ENCODE results near the gene ZNF273. TPM values are rescaled to one million over a fixed set of nuclear protein-coding genes. Genes with fewer than 3 reads are reported as not detected.
"Not testable (repeated sequence)": the region's sequence is repeated elsewhere in the genome, so short reads cannot be mapped to it uniquely, and the experiment has no call there.

ZNF273 gene
- total RNA-seq, 2 experiments from 2014 or later: 22.8 to 23.7 TPM

DNA sequence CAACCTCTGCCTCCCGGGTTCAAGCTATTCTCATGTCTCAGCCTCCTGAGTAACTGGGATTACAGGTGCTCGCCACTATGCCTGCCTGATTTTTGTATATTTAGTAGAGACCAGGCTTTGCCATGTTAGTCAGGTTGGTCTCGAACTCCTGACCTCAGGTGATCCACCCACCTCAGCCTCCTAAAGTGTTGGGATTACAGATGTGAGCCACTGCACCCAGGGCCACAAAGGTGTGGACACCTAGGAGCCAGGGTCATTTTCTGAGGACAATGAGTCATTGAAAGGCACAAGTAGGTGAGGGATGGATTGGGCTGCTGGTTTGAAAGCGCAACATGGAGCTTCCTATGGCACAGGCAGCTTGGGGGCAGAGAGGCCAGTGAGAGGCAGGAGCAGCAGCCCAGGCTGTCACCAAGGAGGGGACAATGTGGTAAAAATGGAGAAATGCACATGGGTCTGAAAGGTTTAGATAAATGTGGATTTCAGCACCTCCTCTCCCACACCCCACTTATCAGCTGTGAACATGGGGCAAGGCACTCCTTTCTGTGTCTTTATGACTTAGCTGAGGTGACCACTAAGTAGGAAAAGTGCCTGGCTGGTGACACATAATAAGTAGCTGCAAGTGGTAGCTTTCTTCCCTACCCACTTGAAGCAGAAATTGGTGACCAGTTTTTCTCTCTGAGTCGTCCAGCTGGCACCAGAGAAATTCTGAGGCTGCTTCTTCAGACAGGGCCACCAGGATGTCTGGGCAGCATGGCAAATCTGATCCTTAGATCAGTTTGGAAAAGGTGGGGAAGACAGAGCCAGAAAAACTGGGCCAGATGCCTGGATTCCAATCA, 41.8 kb downstream of the ZNF273 start:
- H4K20me1 ChIP-seq (ENCODE audit: insufficient read depth, low read length); BruUV-seq (replicated peaks); intact Hi-C loops (cut with micrococcal nuclease; ENCODE audit: unreplicated experiment); H3K4me2 ChIP-seq (ENCODE audit: low read length); H3K9me2 ChIP-seq (ENCODE audit: insufficient read depth, low read length); H2AFZ ChIP-seq (ENCODE audit: low read length); H3K4me3 ChIP-seq (ENCODE audit: low read depth, low read length, poor library complexity, severe bottlenecking); H3K9me3 ChIP-seq (ENCODE audit: low read length); DNase-seq (ENCODE audit: low spot score); H3K4me1 ChIP-seq (ENCODE audit: insufficient read depth, low read length, poor library complexity, severe bottlenecking); POLR2A ChIA-PET; H3K36me3 ChIP-seq (ENCODE audit: insufficient read depth, low read length); H3K79me2 ChIP-seq (ENCODE audit: insufficient read depth, low read depth, low read length); CTCF ChIA-PET (ENCODE audit: unreplicated experiment); H3K27ac ChIP-seq (ENCODE audit: low read depth, low read length, poor library complexity, severe bottlenecking): not testable (repeated sequence)

DNA sequence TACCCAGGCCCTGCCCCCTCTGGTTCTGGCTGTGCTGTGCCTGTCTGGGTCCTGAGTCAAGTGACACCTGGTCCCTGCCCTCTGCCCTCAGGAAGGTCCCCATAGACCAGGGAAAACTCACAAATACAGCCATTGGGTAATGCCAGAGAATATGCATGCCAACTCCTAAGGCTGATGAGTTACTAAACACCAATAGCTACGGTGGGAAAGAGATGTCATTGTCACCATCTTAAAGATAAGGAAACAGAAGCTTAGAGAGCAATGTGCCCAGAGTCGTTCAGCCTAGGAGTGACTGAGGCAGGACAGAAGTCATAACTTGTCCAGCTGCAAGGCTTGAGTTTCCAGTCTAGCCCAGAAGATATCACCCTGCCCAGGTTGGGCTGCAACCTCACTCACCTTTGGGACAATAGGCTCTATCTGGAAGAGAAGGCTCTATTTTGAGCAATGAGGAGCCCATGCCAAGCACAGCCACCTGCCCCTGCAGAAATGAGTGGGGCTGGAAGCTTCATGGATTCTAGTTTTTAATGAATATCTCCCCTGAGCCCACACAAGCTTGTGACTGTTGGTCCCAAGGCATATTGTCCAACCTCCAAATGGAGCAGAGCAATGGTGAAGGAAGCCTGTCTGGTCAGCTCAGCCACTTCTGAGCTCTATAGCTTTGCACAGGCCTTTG, 42.6 kb downstream of the ZNF273 start:
- Histone ChIP-seq H3K4me1 (ENCODE audit: insufficient read depth, low read length, poor library complexity, severe bottlenecking) (no peaks in the 10 kb centered on the region), H3K79me2 (ENCODE audit: insufficient read depth, low read depth, low read length) (no peaks in the 10 kb centered on the region), H3K27ac (ENCODE audit: low read depth, low read length, poor library complexity, severe bottlenecking) (no peak overlapping the region), H3K9me3 (ENCODE audit: low read length) (no peaks in the 10 kb centered on the region), H3K36me3 (ENCODE audit: insufficient read depth, low read length) (no peaks in the 10 kb centered on the region), H2AFZ (ENCODE audit: low read length) (no peak overlapping the region), H3K4me3 (ENCODE audit: low read depth, low read length, poor library complexity, severe bottlenecking) (no peak overlapping the region), H4K20me1 (ENCODE audit: insufficient read depth, low read length) (no peaks in the 10 kb centered on the region), H3K9me2 (ENCODE audit: insufficient read depth, low read length) (no peaks in the 10 kb centered on the region), H3K4me2 (ENCODE audit: low read length) (no peak overlapping the region)
- intact Hi-C loops (cut with micrococcal nuclease; ENCODE audit: unreplicated experiment): no loop called here
- CTCF ChIA-PET (ENCODE audit: unreplicated experiment): interaction anchor here (0.7 kb wide), 1 partner anchor 304 kb away, joined by 3 read pairs; no protein-coding TSS in a partner anchor
- no peak for TF ChIP-seq EZH2phosphoT487 (IDR thresholded peaks at IDR 0.05; ENCODE audit: borderline replicate concordance, low read depth, low read length)
- TF ChIP-seq, protein P1, sequence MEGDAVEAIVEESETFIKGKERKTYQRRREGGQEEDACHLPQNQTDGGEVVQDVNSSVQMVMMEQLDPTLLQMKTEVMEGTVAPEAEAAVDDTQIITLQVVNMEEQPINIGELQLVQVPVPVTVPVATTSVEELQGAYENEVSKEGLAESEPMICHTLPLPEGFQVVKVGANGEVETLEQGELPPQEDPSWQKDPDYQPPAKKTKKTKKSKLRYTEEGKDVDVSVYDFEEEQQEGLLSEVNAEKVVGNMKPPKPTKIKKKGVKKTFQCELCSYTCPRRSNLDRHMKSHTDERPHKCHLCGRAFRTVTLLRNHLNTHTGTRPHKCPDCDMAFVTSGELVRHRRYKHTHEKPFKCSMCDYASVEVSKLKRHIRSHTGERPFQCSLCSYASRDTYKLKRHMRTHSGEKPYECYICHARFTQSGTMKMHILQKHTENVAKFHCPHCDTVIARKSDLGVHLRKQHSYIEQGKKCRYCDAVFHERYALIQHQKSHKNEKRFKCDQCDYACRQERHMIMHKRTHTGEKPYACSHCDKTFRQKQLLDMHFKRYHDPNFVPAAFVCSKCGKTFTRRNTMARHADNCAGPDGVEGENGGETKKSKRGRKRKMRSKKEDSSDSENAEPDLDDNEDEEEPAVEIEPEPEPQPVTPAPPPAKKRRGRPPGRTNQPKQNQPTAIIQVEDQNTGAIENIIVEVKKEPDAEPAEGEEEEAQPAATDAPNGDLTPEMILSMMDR (conservative IDR thresholded peaks at IDR 0.05; ENCODE audit: low read length): no peak
- POLR2A ChIA-PET: interaction anchor here (0.5 kb wide), 1 partner anchor 58 kb away, joined by 3 read pairs; no protein-coding TSS in a partner anchor
- no peak for DNase-seq (ENCODE audit: low spot score)
- BruUV-seq (replicated peaks): no TSS peak

DNA sequence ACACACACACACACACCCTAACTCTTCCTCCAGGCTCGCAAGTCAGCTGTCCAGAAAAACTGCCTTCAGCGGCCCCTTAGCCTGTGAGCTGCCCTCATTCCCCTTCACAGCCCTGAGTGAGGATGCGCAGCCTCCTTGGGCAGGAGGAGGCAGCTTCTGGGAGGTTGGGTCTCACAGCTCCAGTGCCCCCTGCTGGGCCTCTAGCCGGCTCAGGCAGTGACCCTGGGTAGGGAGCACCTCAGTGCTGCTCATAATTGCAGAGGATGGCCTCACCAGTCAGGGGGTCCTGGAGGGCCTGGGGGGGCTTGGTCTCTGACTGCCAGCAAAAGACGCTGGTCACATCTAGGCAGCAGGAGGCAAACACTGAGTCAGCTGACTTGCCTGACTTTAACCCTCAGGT, 43.7 kb downstream of the ZNF273 start:
- no peaks in the 10 kb centered on the region for H3K9me2 ChIP-seq (ENCODE audit: insufficient read depth, low read length)
- TF ChIP-seq EZH2phosphoT487 (IDR thresholded peaks at IDR 0.05; ENCODE audit: borderline replicate concordance, low read depth, low read length): no peak
- TF ChIP-seq, protein P1 (conservative IDR thresholded peaks at IDR 0.05; ENCODE audit: low read length): peak; percentile 67
- no peaks in the 10 kb centered on the region for H3K9me3 ChIP-seq (ENCODE audit: low read length)
- H3K79me2 ChIP-seq (ENCODE audit: insufficient read depth, low read depth, low read length): no peaks in the 10 kb centered on the region
- no TSS peak for BruUV-seq (replicated peaks)
- no peaks in the 10 kb centered on the region for H4K20me1 ChIP-seq (ENCODE audit: insufficient read depth, low read length)
- H3K4me2 ChIP-seq (ENCODE audit: low read length): no peak overlapping the region
- no peak overlapping the region for H3K27ac ChIP-seq (ENCODE audit: low read depth, low read length, poor library complexity, severe bottlenecking)
- peak; percentile 60 for DNase-seq (ENCODE audit: low spot score)
- H2AFZ ChIP-seq (ENCODE audit: low read length): no peak overlapping the region
- no peaks in the 10 kb centered on the region for H3K36me3 ChIP-seq (ENCODE audit: insufficient read depth, low read length)
- CTCF ChIA-PET (ENCODE audit: unreplicated experiment): no interaction called here
- POLR2A ChIA-PET: interaction anchor here (0.6 kb wide), 1 partner anchor 30 kb away, joined by 3 read pairs; no protein-coding TSS in a partner anchor
- intact Hi-C loops (cut with micrococcal nuclease; ENCODE audit: unreplicated experiment): no loop called here
- no peaks in the 10 kb centered on the region for H3K4me1 ChIP-seq (ENCODE audit: insufficient read depth, low read length, poor library complexity, severe bottlenecking)
- no peak overlapping the region for H3K4me3 ChIP-seq (ENCODE audit: low read depth, low read length, poor library complexity, severe bottlenecking)

All from OCI-LY7 (cell line).